ENCODE measurements around the gene NFIB.

DNA sequence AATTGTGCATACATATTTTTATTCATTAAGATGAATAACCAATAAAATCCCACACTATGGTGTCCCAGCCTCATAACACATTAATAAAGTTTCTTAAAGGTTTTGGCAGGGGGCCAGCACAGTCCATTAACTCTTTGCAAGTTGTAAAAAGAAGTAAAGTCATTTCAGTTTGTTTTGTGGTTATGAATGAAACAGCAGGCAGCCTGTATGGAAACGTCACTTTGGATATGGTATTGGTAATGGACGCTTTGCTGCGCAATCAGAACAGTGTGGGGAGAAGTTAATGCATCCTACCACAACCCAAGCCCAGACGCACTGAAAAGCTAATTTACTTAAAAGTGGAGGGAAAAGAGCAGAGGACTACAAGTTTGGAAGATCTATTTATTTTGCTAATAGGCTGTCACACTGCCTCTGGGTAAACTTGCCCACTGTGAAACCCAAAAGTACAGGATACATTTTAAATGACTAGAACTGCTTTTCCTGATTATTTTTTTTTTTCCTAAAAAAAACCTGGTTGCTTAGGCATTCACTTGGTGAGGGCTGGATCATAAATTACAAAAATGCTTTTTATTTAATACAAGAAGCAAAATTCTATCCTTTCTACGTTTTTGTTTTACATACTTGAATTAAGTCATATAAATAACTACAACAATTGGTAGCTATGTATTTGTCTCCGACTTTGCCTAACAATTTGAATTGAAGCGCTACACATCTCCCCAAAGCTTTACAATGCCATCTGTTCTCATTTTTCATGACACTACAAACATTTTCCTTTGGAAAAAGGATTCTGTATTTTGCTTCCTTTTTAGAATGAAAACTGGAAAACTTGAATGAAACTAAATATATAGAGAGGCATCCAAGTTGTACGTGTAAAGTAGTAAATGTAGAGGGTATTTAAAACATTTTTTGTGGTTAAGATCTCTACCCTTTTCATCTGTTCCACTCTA lies 104.3 kb downstream of the NFIB start:
- TF ChIP-seq ZNF274 (IDR thresholded peaks at IDR 0.05; ENCODE audit: low read depth, low read length) (no peak), YY1 (IDR thresholded peaks at IDR 0.05; ENCODE audit: insufficient read depth, insufficient read length) (no peak), SUZ12 (IDR thresholded peaks at IDR 0.05; ENCODE audit: extremely low read depth, insufficient read depth, insufficient read length) (no peak)

All from NT2/D1 (cell line).